22Rv1 (cell line): Measurements from ENCODE around the gene RGS21.

ENCODE experiments used
- ZFX ChIP-seq: fragments of 450-650 bp; IDR thresholded peaks from 2 replicates; pipeline ENCODE4 v1.6.1; 2017; ENCODE audit warnings: antibody characterized with exemption, borderline replicate concordance
- TF ChIP-seq, protein P1 (sequence below): fragments of 450-650 bp; IDR thresholded peaks from 2 replicates; pipeline ENCODE4 v1.5.1; 2017; ENCODE audit warnings: mild to moderate bottlenecking

DNA sequence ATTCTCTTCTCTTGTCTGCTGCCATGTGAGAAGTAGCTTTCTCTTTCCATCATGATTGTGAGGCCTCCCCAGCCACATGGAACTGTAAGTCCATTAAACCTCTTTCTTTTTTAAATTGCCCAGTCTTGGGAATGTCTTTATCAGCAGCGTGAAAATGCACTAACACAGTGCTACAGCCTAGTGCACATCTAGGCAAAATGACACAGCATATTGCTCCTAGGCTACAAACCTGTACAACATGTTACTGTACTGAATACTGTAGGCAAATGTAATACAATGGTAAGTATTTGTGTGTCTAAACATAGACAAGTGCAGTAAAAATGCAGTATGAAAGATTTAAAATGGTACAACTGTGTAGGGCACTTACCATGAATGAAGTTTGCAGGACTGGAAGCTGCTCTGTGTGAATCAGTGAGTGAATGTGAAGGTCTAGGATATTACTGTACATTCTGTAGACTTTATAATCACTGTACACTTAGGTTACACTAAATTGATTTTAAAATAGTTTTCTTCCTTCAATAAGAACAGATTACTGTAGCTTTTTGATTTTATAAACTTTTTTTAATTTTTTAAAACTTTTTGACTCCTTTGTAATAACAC is 69.4 kb downstream of the RGS21 start:
- TF ChIP-seq, protein P1, sequence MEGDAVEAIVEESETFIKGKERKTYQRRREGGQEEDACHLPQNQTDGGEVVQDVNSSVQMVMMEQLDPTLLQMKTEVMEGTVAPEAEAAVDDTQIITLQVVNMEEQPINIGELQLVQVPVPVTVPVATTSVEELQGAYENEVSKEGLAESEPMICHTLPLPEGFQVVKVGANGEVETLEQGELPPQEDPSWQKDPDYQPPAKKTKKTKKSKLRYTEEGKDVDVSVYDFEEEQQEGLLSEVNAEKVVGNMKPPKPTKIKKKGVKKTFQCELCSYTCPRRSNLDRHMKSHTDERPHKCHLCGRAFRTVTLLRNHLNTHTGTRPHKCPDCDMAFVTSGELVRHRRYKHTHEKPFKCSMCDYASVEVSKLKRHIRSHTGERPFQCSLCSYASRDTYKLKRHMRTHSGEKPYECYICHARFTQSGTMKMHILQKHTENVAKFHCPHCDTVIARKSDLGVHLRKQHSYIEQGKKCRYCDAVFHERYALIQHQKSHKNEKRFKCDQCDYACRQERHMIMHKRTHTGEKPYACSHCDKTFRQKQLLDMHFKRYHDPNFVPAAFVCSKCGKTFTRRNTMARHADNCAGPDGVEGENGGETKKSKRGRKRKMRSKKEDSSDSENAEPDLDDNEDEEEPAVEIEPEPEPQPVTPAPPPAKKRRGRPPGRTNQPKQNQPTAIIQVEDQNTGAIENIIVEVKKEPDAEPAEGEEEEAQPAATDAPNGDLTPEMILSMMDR: no peak
- TF ChIP-seq ZFX: no peak
